MM.1S (cell line): ENCODE data around the gene COL25A1.

Experiments used
- EZH2 ChIP-seq: fragments of 300-600 bp; sonication (generic); optimal IDR thresholded peaks from 2 replicates; pipeline ENCODE3; 2017; ENCODE audit warnings: low read depth, mild to moderate bottlenecking, antibody characterized with exemption, low read length, mixed read lengths
- EZH2phosphoT487 ChIP-seq: fragments of 300-600 bp; sonication (generic); IDR thresholded peaks from 2 replicates; pipeline ENCODE4 v1.6.1; 2018; ENCODE audit warnings: antibody characterized with exemption, low read length
- TF ChIP-seq, protein P1 (sequence below): fragments of 300-600 bp; sonication (generic); IDR thresholded peaks from 2 replicates; pipeline ENCODE4 v1.5.1; 2016; ENCODE audit warnings: antibody characterized with exemption, low read length, mixed read lengths

GRCh38 chr4:109232681-109233080 is 69.8 kb downstream of the COL25A1 start:
- TF ChIP-seq, protein P1, sequence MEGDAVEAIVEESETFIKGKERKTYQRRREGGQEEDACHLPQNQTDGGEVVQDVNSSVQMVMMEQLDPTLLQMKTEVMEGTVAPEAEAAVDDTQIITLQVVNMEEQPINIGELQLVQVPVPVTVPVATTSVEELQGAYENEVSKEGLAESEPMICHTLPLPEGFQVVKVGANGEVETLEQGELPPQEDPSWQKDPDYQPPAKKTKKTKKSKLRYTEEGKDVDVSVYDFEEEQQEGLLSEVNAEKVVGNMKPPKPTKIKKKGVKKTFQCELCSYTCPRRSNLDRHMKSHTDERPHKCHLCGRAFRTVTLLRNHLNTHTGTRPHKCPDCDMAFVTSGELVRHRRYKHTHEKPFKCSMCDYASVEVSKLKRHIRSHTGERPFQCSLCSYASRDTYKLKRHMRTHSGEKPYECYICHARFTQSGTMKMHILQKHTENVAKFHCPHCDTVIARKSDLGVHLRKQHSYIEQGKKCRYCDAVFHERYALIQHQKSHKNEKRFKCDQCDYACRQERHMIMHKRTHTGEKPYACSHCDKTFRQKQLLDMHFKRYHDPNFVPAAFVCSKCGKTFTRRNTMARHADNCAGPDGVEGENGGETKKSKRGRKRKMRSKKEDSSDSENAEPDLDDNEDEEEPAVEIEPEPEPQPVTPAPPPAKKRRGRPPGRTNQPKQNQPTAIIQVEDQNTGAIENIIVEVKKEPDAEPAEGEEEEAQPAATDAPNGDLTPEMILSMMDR = no peak
- TF ChIP-seq EZH2 (no peak), EZH2phosphoT487 (no peak)
